Gastrocnemius medialis (tissue), 4 donors: ENCODE results near the gene GRIK2. TPM values are rescaled to one million over a fixed set of nuclear protein-coding genes. Genes with fewer than 3 reads are reported as not detected.

Experiments
- ATAC-seq, 2 donors: fragments of 150-250 bp; one replicate each; pipeline ENCODE4 v1.9.1; 2016
- DNase-seq, 2 donors: peaks; one replicate each; pipeline ENCODE4 v3.0.0-alpha.2; 2019
- H3K27ac ChIP-seq, 4 donors: fragments of 200-600 bp; sonication (generic); 1 replicate in 1 of 4; 2 replicates in 3 of 4; pipeline ENCODE4 v1.5.1; 2016 to 2018; ENCODE audit warnings: mild to moderate bottlenecking in 2 of 4, moderate library complexity in 1 of 4
- H3K27me3 ChIP-seq, 3 donors: fragments of 200-600 bp; sonication (generic) in 2 of 3; 1 replicate in 1 of 3; 2 replicates in 2 of 3; pipeline versions ENCODE4 v1.5.1 to v1.6.0; 2016 to 2019; ENCODE audit warnings: mild to moderate bottlenecking in 1 of 3, moderate library complexity in 1 of 3
- H3K36me3 ChIP-seq, 2 donors: fragments of 200-600 bp; sonication (generic) in 1 of 2; one replicate each; pipeline ENCODE4 v1.5.1; 2017 to 2018
- H3K4me1 ChIP-seq, 2 donors: fragments of 200-600 bp; sonication (generic) in 1 of 2; one replicate each; pipeline ENCODE4 v1.5.1; 2016 to 2017; ENCODE audit warnings: mild to moderate bottlenecking in 2 of 2
- H3K4me3 ChIP-seq, 4 donors: fragments of 200-600 bp; sonication (generic) in 3 of 4; 1 replicate in 1 of 4; 2 replicates in 3 of 4; pipeline ENCODE4 v1.5.1; 2016 to 2019; ENCODE audit warnings: mild to moderate bottlenecking in 2 of 4
- H3K9me3 ChIP-seq, 3 donors: fragments of 200-600 bp; sonication (generic) in 2 of 3; 1 replicate in 1 of 3; 2 replicates in 2 of 3; pipeline ENCODE4 v1.5.1; 2016 to 2019
- POLR2A ChIP-seq, 2 donors: fragments of 450-650 bp; IDR thresholded peaks; one replicate each; pipeline ENCODE4 v1.6.1; 2017; ENCODE audit warnings: antibody characterized with exemption in 2 of 2, mild to moderate bottlenecking in 2 of 2, moderate library complexity in 2 of 2
- in situ Hi-C, 4 donors: fragments of 200-750 bp; cut with MboI; loops; one replicate each; pipeline versions ENCODE4 v1.15.0 to v1.8.0; 2017; ENCODE audit warnings: low sequenced_read_pairs in 4 of 4
- intact Hi-C: fragments of 100-400 bp; cut with DNase I; formaldehyde crosslinking; loops from one replicate; pipeline ENCODE4 v1.15.1; 2023; ENCODE audit warnings: low total_unique reads
- total RNA-seq, 4 donors: library from RNA; depleted of rRNA; stranded (reverse); fragments of >200 nt; gene quantifications; one replicate each; pipeline versions ENCODE4 v1.1.0 to v1.2.3, GENCODE V29; 2016
- TF ChIP-seq, protein P1 (sequence below), 5 experiments: fragments of 450-650 bp in 3 of 5; fragments of 200-600 bp in 2 of 5; sonication (generic) in 2 of 5; IDR thresholded peaks in 4 of 5; conservative IDR thresholded peaks in 1 of 5; 1 replicate in 4 of 5; 2 replicates in 1 of 5; pipeline ENCODE4 v1.5.1; 2016 to 2019; ENCODE audit warnings: antibody characterized with exemption in 5 of 5, mild to moderate bottlenecking in 3 of 5, moderate library complexity in 3 of 5

Gene GRIK2
- total RNA-seq, 4 donors from 2014 or later = 0.39 to 5.1 (median 0.79) TPM

DNA sequence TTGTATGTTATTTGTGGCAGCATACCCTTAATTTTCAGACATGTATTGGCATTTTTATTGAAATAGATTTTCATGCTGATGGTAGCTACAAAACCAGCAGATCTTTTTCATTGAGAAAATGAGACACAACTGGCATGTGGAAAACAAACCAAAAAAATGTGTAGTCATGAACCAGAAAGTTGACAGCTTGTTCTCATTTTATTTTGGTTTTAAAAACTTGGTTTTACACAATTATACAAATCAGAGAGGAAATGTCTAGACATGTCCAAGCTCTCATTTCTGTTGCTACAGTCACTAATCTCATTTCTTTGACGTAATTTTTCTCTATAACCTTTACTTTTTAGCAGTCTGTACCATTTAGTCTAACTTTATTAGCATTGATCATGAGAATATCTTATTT lies 85.4 kb downstream of the GRIK2 start:
- no peak for ATAC-seq
- Histone ChIP-seq H3K27ac (no peak overlapping the region), H3K4me3 (no peak overlapping the region), H3K9me3 (no peaks in the 10 kb centered on the region), H3K36me3 (no peaks in the 10 kb centered on the region), H3K4me1 (no peaks in the 10 kb centered on the region), H3K27me3 (no peaks in the 10 kb centered on the region)
- TF ChIP-seq, protein P1, sequence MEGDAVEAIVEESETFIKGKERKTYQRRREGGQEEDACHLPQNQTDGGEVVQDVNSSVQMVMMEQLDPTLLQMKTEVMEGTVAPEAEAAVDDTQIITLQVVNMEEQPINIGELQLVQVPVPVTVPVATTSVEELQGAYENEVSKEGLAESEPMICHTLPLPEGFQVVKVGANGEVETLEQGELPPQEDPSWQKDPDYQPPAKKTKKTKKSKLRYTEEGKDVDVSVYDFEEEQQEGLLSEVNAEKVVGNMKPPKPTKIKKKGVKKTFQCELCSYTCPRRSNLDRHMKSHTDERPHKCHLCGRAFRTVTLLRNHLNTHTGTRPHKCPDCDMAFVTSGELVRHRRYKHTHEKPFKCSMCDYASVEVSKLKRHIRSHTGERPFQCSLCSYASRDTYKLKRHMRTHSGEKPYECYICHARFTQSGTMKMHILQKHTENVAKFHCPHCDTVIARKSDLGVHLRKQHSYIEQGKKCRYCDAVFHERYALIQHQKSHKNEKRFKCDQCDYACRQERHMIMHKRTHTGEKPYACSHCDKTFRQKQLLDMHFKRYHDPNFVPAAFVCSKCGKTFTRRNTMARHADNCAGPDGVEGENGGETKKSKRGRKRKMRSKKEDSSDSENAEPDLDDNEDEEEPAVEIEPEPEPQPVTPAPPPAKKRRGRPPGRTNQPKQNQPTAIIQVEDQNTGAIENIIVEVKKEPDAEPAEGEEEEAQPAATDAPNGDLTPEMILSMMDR (IDR thresholded peaks at IDR 0.05 in 4 of 5, conservative IDR thresholded peaks at IDR 0.05 in 1 of 5) = no peak
- no peak for TF ChIP-seq POLR2A (IDR thresholded peaks at IDR 0.05)
- intact Hi-C loops = no loop called here
- in situ Hi-C loops = no loop called here
- no peak for DNase-seq

DNA sequence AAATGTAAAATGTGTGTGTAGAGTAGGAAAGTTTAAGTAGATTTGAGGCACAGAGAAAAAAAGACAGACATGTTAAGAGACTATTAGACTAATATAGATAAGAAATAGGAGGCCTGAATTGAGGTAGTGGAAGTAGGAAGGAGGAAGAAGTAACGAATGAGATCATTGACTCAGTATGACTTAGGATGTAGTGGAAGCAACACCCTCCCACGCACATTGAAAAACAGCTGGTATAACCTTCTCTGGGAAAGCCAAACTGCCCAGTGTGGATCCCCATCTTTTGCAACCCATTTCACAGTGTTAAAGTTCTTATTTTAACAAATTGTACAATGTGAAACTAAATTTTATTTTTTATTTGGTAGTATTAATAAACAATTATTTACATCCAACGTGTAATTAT lies 89.1 kb downstream of the GRIK2 start:
- in situ Hi-C loops (no loop called here), intact Hi-C loops (no loop called here)
- ATAC-seq (no peak), DNase-seq (no peak)
- Histone ChIP-seq H3K4me3 (no peak overlapping the region), H3K36me3 (no peaks in the 10 kb centered on the region), H3K4me1 (no peaks in the 10 kb centered on the region), H3K27ac (no peak overlapping the region), H3K9me3 (no peaks in the 10 kb centered on the region), H3K27me3 (no peaks in the 10 kb centered on the region)
- TF ChIP-seq, protein P1 (IDR thresholded peaks at IDR 0.05 in 4 of 5, conservative IDR thresholded peaks at IDR 0.05 in 1 of 5) = no peak
- no peak for TF ChIP-seq POLR2A (IDR thresholded peaks at IDR 0.05)

GRCh38 chr6:101484781-101485180 lies 91.3 kb downstream of the GRIK2 start:
- ATAC-seq (no peak), DNase-seq (no peak)
- H3K4me1 ChIP-seq = no peaks in the 10 kb centered on the region
- H3K9me3 ChIP-seq = no peaks in the 10 kb centered on the region
- no peaks in the 10 kb centered on the region for H3K27me3 ChIP-seq
- no peak overlapping the region for H3K27ac ChIP-seq
- no peak overlapping the region for H3K4me3 ChIP-seq
- intact Hi-C loops (no loop called here), in situ Hi-C loops (no loop called here)
- no peaks in the 10 kb centered on the region for H3K36me3 ChIP-seq
- TF ChIP-seq, protein P1 (IDR thresholded peaks at IDR 0.05 in 4 of 5, conservative IDR thresholded peaks at IDR 0.05 in 1 of 5) = no peak
- no peak for TF ChIP-seq POLR2A (IDR thresholded peaks at IDR 0.05)

GRCh38 chr6:101486124-101486523 lies 92.6 kb downstream of the GRIK2 start:
- Histone ChIP-seq H3K9me3 (no peaks in the 10 kb centered on the region), H3K27ac (no peak overlapping the region), H3K4me1 (no peaks in the 10 kb centered on the region), H3K4me3 (no peak overlapping the region), H3K27me3 (no peaks in the 10 kb centered on the region), H3K36me3 (no peaks in the 10 kb centered on the region)
- intact Hi-C loops = no loop called here
- no peak for DNase-seq
- ATAC-seq = no peak
- in situ Hi-C loops = no loop called here
- TF ChIP-seq, protein P1 (IDR thresholded peaks at IDR 0.05 in 4 of 5, conservative IDR thresholded peaks at IDR 0.05 in 1 of 5) = no peak
- no peak for TF ChIP-seq POLR2A (IDR thresholded peaks at IDR 0.05)

GRCh38 chr6:101486726-101487125 lies 93.2 kb downstream of the GRIK2 start:
- ATAC-seq (no peak), DNase-seq (no peak)
- no peaks in the 10 kb centered on the region for H3K4me1 ChIP-seq
- no peaks in the 10 kb centered on the region for H3K36me3 ChIP-seq
- H3K9me3 ChIP-seq = no peaks in the 10 kb centered on the region
- intact Hi-C loops = no loop called here
- no peak overlapping the region for H3K27ac ChIP-seq
- no peak overlapping the region for H3K4me3 ChIP-seq
- no peak for TF ChIP-seq POLR2A (IDR thresholded peaks at IDR 0.05)
- TF ChIP-seq, protein P1 (IDR thresholded peaks at IDR 0.05 in 4 of 5, conservative IDR thresholded peaks at IDR 0.05 in 1 of 5) = no peak
- in situ Hi-C loops = no loop called here
- H3K27me3 ChIP-seq = no peaks in the 10 kb centered on the region
